ENCODE measurements around the gene PDGFRB. TPM values are rescaled to one million over a fixed set of nuclear protein-coding genes. Genes with fewer than 3 reads are reported as not detected.

PDGFRB gene
- total RNA-seq, 4 donors from 2014 or later, result 17.5 to 87.5 (median 31.2) TPM

DNA sequence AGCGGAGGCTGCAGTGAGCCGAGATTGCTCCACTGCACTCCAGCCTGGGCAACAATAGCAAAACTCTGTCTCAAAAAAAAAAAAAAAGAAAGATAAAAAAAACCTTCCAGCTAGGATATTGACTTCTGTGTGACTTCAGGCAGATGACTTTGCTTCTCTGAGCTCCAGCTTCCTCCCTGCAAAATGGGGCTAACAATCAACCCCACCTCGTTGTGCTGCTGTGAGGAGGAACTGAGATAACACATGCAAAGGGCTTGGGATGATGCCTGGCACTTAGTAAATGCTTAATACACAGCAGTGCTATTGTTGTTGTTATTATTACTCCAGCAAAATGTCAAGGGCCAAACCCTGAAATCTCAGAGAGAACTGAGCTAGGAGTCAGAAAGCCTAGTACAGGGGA, 7.4 kb upstream of the PDGFRB start:
- peak overlapping the region in 3 of 4 donors; percentile 66 to 90 (median 84) for H3K27ac ChIP-seq
- peaks cover 3 to 44% (median 7%) of the 10 kb centered on the region in 4 donors for H3K4me1 ChIP-seq

DNA sequence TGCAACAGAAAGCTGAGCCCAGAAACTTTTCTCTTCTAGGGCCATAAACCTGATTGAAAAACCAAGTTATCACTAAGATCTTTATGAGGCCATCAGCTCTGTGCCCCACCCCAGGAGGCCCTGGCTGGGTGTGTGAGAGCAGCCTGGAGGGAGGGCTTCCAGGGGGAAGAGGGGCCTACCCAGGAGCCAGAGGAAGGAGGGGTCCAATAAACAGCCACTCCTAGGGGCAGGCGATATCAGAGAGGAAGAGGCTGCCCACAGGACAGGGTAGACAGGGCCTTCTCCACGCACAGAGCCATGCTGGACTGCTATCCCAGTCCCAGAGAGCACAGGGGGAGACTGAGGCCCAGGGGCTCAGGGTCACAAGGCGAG, 6.5 kb upstream of the PDGFRB start:
- H3K4me3 ChIP-seq, result no peak overlapping the region
- H3K4me1 ChIP-seq, result peaks cover 3 to 44% (median 7%) of the 10 kb centered on the region in 4 donors
- no peaks in the 10 kb centered on the region for H3K36me3 ChIP-seq
- no peaks in the 10 kb centered on the region for H3K27me3 ChIP-seq
- no peaks in the 10 kb centered on the region for H3K9me3 ChIP-seq
- peak overlapping the region; percentile 38 to 90 (median 75) for H3K27ac ChIP-seq
- TF ChIP-seq, protein P1, sequence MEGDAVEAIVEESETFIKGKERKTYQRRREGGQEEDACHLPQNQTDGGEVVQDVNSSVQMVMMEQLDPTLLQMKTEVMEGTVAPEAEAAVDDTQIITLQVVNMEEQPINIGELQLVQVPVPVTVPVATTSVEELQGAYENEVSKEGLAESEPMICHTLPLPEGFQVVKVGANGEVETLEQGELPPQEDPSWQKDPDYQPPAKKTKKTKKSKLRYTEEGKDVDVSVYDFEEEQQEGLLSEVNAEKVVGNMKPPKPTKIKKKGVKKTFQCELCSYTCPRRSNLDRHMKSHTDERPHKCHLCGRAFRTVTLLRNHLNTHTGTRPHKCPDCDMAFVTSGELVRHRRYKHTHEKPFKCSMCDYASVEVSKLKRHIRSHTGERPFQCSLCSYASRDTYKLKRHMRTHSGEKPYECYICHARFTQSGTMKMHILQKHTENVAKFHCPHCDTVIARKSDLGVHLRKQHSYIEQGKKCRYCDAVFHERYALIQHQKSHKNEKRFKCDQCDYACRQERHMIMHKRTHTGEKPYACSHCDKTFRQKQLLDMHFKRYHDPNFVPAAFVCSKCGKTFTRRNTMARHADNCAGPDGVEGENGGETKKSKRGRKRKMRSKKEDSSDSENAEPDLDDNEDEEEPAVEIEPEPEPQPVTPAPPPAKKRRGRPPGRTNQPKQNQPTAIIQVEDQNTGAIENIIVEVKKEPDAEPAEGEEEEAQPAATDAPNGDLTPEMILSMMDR (IDR thresholded peaks at IDR 0.05), result no peak
- peak; percentile 74 to 91 for TF ChIP-seq POLR2A (IDR thresholded peaks at IDR 0.05)
- DNase-seq, result peak in 2 of 3 donors; percentile 85 to 89

More for the DNA sequence above, 7.4 kb upstream of the PDGFRB start:
- no peaks in the 10 kb centered on the region for H3K9me3 ChIP-seq
- no peak for DNase-seq
- H3K27me3 ChIP-seq, result no peaks in the 10 kb centered on the region
- H3K36me3 ChIP-seq, result no peaks in the 10 kb centered on the region
- H3K4me3 ChIP-seq, result no peak overlapping the region
- no peak for TF ChIP-seq POLR2A (IDR thresholded peaks at IDR 0.05)

DNA sequence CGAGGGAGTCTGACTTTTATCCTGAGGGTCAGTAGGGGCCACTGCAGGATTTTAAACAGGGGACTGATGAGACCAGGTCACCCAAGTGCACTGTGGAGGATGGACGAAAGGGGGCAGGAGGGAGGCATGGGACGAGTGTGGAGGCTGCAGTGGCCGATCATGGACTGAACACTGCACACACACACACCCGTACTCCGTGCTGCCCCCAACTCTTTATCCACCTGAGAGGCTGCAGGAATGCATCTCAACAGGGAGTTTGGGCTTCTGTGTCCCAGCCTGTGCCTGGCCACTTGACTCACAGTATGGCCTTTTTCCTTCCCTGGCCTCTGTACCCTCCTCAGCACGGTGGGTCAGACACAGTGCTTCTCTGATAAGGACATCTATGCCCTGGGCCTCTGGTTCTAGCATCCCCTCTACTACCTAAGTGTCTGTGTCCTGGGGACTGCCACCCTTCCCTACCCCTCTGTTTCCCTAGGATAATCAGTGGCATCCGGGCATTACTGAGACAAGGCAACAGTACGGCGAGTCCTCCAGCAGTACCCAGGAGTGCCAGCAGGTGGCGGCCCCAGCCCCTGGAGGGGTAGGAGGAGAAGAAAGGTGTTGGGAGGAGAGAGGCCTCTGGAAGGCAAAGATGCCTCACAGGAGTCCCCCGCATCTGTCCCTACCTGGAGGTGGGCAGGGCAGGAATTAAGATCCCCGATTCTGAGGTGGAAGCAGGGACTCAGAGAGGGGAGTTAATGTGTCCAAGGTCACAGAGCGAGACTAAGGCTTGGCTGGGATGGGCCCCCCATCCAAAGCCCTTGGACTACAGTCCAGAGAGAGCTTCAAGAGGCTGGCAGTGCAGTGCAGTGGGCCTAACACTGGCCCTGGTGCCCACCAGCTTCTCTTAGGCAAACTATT, 5.8 kb upstream of the PDGFRB start:
- no peaks in the 10 kb centered on the region for H3K27me3 ChIP-seq
- no peaks in the 10 kb centered on the region for H3K36me3 ChIP-seq
- no peak overlapping the region for H3K4me3 ChIP-seq
- peaks cover 3 to 44% (median 7%) of the 10 kb centered on the region in 4 donors for H3K4me1 ChIP-seq
- peak; percentile 59 to 95 (median 93) for DNase-seq
- TF ChIP-seq POLR2A (IDR thresholded peaks at IDR 0.05), result no peak
- TF ChIP-seq, protein P1 (IDR thresholded peaks at IDR 0.05), result peak; percentile 71 to 99 (median 92)
- peak overlapping the region; percentile 38 to 90 (median 75) for H3K27ac ChIP-seq
- no peaks in the 10 kb centered on the region for H3K9me3 ChIP-seq

DNA sequence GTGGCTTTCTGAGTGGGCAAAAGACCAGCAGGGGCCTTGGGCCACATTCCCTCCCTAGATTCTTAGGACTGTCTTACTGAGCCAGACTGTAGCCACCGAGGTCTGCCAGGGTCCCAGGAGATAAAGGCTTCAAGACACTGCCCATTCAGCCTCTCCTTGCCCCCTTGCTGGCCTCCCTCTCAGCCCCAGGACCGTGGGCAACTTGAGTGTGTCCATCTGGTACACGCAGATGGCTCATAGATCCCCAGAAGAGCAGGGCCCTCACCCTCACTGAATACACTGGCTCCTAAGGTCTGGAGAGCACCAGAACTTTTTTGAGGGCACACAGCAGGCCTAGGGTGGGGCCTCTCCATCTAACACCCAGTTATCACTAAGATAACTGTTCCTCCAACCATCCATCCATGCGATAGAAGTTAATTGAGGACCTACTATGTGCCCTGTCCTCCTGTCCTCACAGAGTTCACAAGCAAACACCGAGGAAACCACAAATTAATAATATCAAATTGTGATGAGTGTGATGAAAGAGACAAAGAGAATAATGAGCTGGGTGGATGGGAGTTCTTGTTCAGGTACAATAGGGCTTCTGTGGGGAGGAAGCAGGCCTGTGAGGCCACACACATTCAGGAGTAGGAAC, 4.9 kb upstream of the PDGFRB start:
- TF ChIP-seq, protein P1 (IDR thresholded peaks at IDR 0.05), result no peak
- TF ChIP-seq POLR2A (IDR thresholded peaks at IDR 0.05), result no peak
- Histone ChIP-seq H3K27ac (peak overlapping the region in 3 of 4 donors; percentile 22 to 79 (median 45)), H3K27me3 (no peaks in the 10 kb centered on the region), H3K4me1 (peaks cover 3 to 37% (median 7%) of the 10 kb centered on the region in 4 donors), H3K4me3 (no peak overlapping the region), H3K36me3 (no peaks in the 10 kb centered on the region), H3K9me3 (no peaks in the 10 kb centered on the region)
- DNase-seq, result no peak

DNA sequence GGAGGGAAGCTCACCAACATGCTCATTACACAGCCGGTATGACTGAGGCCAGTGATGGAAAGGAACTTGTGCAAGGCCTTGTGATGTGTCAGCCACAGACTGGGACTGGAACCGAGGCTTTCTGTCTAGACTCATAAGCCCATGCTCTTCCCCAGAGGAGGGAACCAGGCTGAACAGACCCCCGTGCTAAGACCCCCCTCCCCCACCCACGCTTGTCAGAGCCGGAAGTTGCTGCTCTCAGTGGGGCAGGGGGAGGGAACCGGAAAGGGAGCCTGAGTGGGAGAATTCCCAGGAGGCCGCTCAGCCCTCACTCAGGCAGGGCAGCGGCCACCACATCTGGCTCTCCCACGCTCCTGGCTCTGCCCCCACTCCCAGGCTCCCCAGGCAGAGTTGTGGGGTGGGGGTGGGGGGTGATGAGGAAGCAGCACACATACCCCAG, 4.1 kb upstream of the PDGFRB start:
- TF ChIP-seq POLR2A (IDR thresholded peaks at IDR 0.05), result no peak
- TF ChIP-seq, protein P1 (IDR thresholded peaks at IDR 0.05), result no peak
- Histone ChIP-seq H3K36me3 (no peaks in the 10 kb centered on the region), H3K4me1 (peaks cover under 1 to 29% (median 7%) of the 10 kb centered on the region in 4 donors), H3K9me3 (no peaks in the 10 kb centered on the region), H3K4me3 (no peak overlapping the region), H3K27me3 (no peaks in the 10 kb centered on the region), H3K27ac (peak overlapping the region; percentile 13 to 79 (median 34))
- DNase-seq, result no peak

DNA sequence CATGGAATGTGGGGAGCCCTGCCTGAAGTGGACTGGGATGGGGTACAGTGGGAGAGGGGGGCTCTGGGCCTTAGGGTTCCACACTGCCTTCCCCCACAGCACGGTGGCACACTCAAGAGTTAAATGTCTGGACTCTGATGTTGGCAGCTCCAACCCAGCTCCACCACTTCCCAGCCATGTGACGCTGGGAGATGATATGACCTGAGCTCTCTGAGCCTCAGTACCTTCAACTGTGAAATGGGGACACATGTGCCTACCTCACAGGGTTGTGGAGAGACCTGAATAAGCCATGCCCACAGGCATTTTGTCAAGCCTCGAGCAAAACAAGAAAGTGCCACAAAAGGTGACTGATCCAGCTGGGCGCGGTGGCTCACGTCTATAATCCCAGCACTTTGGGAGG, 3.4 kb upstream of the PDGFRB start:
- TF ChIP-seq, protein P1 (IDR thresholded peaks at IDR 0.05), result no peak
- TF ChIP-seq POLR2A (IDR thresholded peaks at IDR 0.05), result no peak
- Histone ChIP-seq H3K27me3 (no peaks in the 10 kb centered on the region), H3K27ac (peak overlapping the region in 2 of 4 donors; percentile 67 to 79), H3K4me1 (peaks cover 0 to 22% (median 6%) of the 10 kb centered on the region in 4 donors), H3K36me3 (no peaks in the 10 kb centered on the region), H3K9me3 (no peaks in the 10 kb centered on the region), H3K4me3 (no peak overlapping the region)
- no peak for DNase-seq
